NCI-H1105 treated with DMSO at 0.1 percent for 48 hours (cell line): Measurements from ENCODE around the gene STX18.
"Not testable (repeated sequence)": the region's sequence is repeated elsewhere in the genome, so short reads cannot be mapped to it uniquely, and the experiment has no call there.

Experiments
- DNase-seq: peaks from one replicate; lab custom pipeline; 2025; lab: John Stamatoyannopoulos, UW

The STX18 gene

GRCh38 chr4:4507923-4508322 lies 33.9 kb downstream of the STX18 start:
- DNase-seq = no peak

GRCh38 chr4:4507403-4507802 lies 34.4 kb downstream of the STX18 start:
- DNase-seq = no peak

GRCh38 chr4:4506961-4507360 lies 34.9 kb downstream of the STX18 start:
- DNase-seq = peak; percentile 7

- not testable (repeated sequence) for DNase-seq
Observed at GRCh38 chr4:4505211-4505610, 36.6 kb downstream of the STX18 start.

GRCh38 chr4:4504783-4505182 lies 37.1 kb downstream of the STX18 start:
- no peak for DNase-seq

GRCh38 chr4:4502694-4503311 lies 39.0 kb downstream of the STX18 start:
- no peak for DNase-seq

- no peak for DNase-seq
Observed at GRCh38 chr4:4501679-4502078, 40.2 kb downstream of the STX18 start.

GRCh38 chr4:4499438-4500123 lies 42.3 kb downstream of the STX18 start:
- DNase-seq = no peak

GRCh38 chr4:4496592-4497372 lies 45.1 kb downstream of the STX18 start:
- no peak for DNase-seq

GRCh38 chr4:4494882-4495281 lies 47.0 kb downstream of the STX18 start:
- DNase-seq = no peak

- no peak for DNase-seq
Observed at GRCh38 chr4:4492161-4492847, 49.5 kb downstream of the STX18 start.

GRCh38 chr4:4491396-4491893 lies 50.4 kb downstream of the STX18 start:
- DNase-seq = no peak

- no peak for DNase-seq
Observed at GRCh38 chr4:4490816-4491215, 51.0 kb downstream of the STX18 start.

GRCh38 chr4:4490041-4490440 lies 51.8 kb downstream of the STX18 start:
- DNase-seq = no peak

- DNase-seq = peak; percentile 31
Observed at GRCh38 chr4:4488405-4489404, 53.1 kb downstream of the STX18 start.

GRCh38 chr4:4486969-4487368 lies 54.9 kb downstream of the STX18 start:
- no peak for DNase-seq

- no peak for DNase-seq
Observed at GRCh38 chr4:4485806-4486205, 56.0 kb downstream of the STX18 start.

- DNase-seq = no peak
Observed at GRCh38 chr4:4481399-4481994, 60.4 kb downstream of the STX18 start.

GRCh38 chr4:4480685-4481398 lies 61.0 kb downstream of the STX18 start:
- no peak for DNase-seq

GRCh38 chr4:4480205-4480604 lies 61.6 kb downstream of the STX18 start:
- DNase-seq = no peak
